Kidney epithelial cell (primary cell): Measurements from ENCODE around the gene TKT. TPM values are rescaled to one million over a fixed set of nuclear protein-coding genes. Genes with fewer than 3 reads are reported as not detected.
"Not testable (repeated sequence)": the region's sequence is repeated elsewhere in the genome, so short reads cannot be mapped to it uniquely, and the experiment has no call there.

Source experiments
- DNase-seq: peaks from one replicate; pipeline ENCODE4 v3.0.0-alpha.2; 2010; ENCODE audit warnings: low read depth
- H3K27me3 ChIP-seq: 2 replicates; pipeline ENCODE4 v1.6.0; 2011; ENCODE audit warnings: low read length; ENCODE audit not compliant: control insufficient read depth, insufficient read depth
- H3K36me3 ChIP-seq: 2 replicates; pipeline ENCODE4 v1.5.1; 2011; ENCODE audit warnings: low read length; ENCODE audit not compliant: control insufficient read depth, insufficient read depth
- H3K4me3 ChIP-seq: 2 replicates; pipeline ENCODE4 v1.5.1; 2011; ENCODE audit warnings: low read depth, mild to moderate bottlenecking, control low read depth, low read length
- total RNA-seq: library from RNA; depleted of rRNA; stranded (reverse); fragments of >200 nt; gene quantifications from 2 replicates; pipeline ENCODE4 v1.2.3, GENCODE V29; 2015
- TF ChIP-seq, protein P1 (sequence below): IDR thresholded peaks from 2 replicates; pipeline ENCODE4 v1.5.1; 2011; ENCODE audit warnings: mild to moderate bottlenecking, moderate library complexity, low read length, control low read depth, inconsistent platforms; ENCODE audit not compliant: insufficient read depth, poor library complexity, severe bottlenecking

TKT gene
- total RNA-seq, 1 donor from 2014 or later: 373 TPM

- no peak overlapping the region for H3K4me3 ChIP-seq
- H3K36me3 ChIP-seq: no peaks in the 10 kb centered on the region
- H3K27me3 ChIP-seq: no peaks in the 10 kb centered on the region
- TF ChIP-seq, protein P1, sequence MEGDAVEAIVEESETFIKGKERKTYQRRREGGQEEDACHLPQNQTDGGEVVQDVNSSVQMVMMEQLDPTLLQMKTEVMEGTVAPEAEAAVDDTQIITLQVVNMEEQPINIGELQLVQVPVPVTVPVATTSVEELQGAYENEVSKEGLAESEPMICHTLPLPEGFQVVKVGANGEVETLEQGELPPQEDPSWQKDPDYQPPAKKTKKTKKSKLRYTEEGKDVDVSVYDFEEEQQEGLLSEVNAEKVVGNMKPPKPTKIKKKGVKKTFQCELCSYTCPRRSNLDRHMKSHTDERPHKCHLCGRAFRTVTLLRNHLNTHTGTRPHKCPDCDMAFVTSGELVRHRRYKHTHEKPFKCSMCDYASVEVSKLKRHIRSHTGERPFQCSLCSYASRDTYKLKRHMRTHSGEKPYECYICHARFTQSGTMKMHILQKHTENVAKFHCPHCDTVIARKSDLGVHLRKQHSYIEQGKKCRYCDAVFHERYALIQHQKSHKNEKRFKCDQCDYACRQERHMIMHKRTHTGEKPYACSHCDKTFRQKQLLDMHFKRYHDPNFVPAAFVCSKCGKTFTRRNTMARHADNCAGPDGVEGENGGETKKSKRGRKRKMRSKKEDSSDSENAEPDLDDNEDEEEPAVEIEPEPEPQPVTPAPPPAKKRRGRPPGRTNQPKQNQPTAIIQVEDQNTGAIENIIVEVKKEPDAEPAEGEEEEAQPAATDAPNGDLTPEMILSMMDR: no peak
- DNase-seq: no peak
Measured at GRCh38 chr3:53278667-53279066, 22.8 kb upstream of the TKT start.

DNA sequence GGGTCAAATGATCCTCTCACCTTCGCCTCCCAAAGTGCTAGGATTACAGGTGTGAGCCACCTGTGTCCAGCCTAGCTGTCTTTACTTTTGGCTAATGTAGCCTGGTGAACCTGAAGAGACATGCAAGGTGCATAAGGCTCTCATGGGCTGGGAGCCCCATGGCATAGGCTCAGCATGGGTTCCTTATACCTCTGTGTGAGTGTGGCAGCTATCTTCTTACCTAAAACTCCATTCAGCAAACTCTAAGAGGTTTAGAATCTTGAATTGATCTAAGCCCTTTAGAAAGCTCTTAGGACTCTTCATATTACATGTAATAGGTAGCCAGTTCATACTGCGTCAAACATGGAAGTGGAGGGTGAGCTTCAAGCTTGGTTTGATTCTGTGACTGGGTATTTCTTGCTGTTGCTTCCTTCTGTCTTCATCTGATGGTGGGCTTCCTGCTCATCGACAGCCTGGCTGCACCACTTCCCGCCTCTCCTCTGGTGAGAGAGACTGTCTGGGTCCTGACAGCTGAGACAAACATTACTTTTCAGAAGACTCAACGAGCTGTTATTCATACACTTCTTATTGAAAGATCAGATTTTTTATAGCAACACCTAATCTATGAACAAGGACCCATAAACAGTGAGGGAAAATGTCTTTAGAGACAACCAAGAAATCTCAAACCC is 19.2 kb upstream of the TKT start:
- DNase-seq: no peak
- TF ChIP-seq, protein P1: no peak
- H3K27me3 ChIP-seq: no peaks in the 10 kb centered on the region
- H3K4me3 ChIP-seq: no peak overlapping the region
- H3K36me3 ChIP-seq: no peaks in the 10 kb centered on the region

DNA sequence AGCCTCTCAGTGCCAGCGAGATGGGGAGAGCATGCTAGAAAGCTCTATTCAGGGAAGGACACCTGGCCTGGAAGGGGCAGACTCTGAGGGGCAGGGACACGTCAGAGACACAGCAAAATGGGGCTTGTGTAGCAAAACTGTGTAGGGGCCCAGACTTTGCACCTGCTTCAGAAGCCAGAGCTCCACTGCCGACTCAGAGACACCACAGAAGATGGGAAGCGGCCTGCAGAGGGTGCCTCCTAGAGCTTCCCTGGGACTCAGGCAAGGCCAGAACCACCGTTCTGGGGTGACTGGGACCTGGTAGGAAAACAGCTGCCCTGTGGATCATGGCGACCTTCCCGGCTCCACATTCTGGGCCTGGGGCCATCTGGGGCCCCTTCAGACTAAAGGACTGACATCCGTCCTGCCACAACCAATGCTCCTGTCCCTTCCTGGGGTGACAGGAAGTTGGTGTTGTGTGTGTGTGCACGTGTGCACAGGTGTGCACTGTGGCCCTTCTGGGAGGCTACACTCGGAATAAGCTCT is 17.4 kb upstream of the TKT start:
- Histone ChIP-seq H3K4me3 (no peak overlapping the region), H3K27me3 (no peaks in the 10 kb centered on the region), H3K36me3 (no peaks in the 10 kb centered on the region)
- TF ChIP-seq, protein P1: no peak
- DNase-seq: no peak

- Histone ChIP-seq H3K36me3 (no peaks in the 10 kb centered on the region), H3K27me3 (no peaks in the 10 kb centered on the region), H3K4me3 (no peak overlapping the region)
- DNase-seq: peak; percentile 94
- TF ChIP-seq, protein P1: peak; percentile 16
Measured at GRCh38 chr3:53269888-53270880, 14.4 kb upstream of the TKT start.

GRCh38 chr3:53269193-53269592 is 13.4 kb upstream of the TKT start:
- H3K4me3 ChIP-seq, DNase-seq, H3K27me3 ChIP-seq, H3K36me3 ChIP-seq: not testable (repeated sequence)

GRCh38 chr3:53267766-53268165 is 11.9 kb upstream of the TKT start:
- TF ChIP-seq, protein P1: no peak
- Histone ChIP-seq H3K4me3 (no peak overlapping the region), H3K27me3 (no peaks in the 10 kb centered on the region), H3K36me3 (no peaks in the 10 kb centered on the region)
- DNase-seq: no peak
